GM23338 (cell line): ENCODE results near the gene C8A. TPM values are rescaled to one million over a fixed set of nuclear protein-coding genes. Genes with fewer than 3 reads are reported as not detected.

Experiments used
- ATAC-seq: fragments of 200-7000 bp; cut with Tn5 transposase; 3 replicates; pipeline ENCODE4 v1.9.1; 2020
- DNase-seq: peaks from one replicate; pipeline ENCODE4 v3.0.0-alpha.2; 2015; ENCODE audit warnings: low spot score
- H2AFZ ChIP-seq: fragments of 200-600 bp; sonication (generic); 2 replicates; pipeline ENCODE4 v1.8.0; 2016; ENCODE audit warnings: antibody characterized with exemption, mild to moderate bottlenecking, moderate library complexity
- H3F3A ChIP-seq: fragments of 200-600 bp; sonication (generic); replicated peaks from 2 replicates; pipeline ENCODE4 v1.8.0; 2017; ENCODE audit warnings: antibody characterized with exemption, mixed run types, low read depth
- H3K27ac ChIP-seq: fragments of 200-600 bp; sonication (generic); 2 replicates; pipeline ENCODE4 v1.6.1; 2016; ENCODE audit warnings: low read depth
- H3K27me3 ChIP-seq: fragments of 200-600 bp; sonication (generic); 2 replicates; pipeline ENCODE4 v1.8.0; 2016; ENCODE audit warnings: mild to moderate bottlenecking, mixed run types, moderate library complexity; ENCODE audit not compliant: insufficient read depth
- H3K36me3 ChIP-seq: fragments of 200-600 bp; sonication (generic); 2 replicates; pipeline ENCODE4 v1.8.0; 2016; ENCODE audit warnings: mild to moderate bottlenecking; ENCODE audit not compliant: insufficient read depth
- H3K4me1 ChIP-seq: fragments of 200-600 bp; sonication (generic); 2 replicates; pipeline ENCODE4 v1.8.0; 2016; ENCODE audit warnings: mild to moderate bottlenecking, moderate library complexity; ENCODE audit not compliant: insufficient read depth
- H3K4me2 ChIP-seq: fragments of 200-600 bp; sonication (generic); 2 replicates; pipeline ENCODE4 v1.7.1; 2017; ENCODE audit warnings: mixed run types
- H3K4me3 ChIP-seq: fragments of 200-600 bp; sonication (generic); 2 replicates; pipeline ENCODE4 v1.6.1; 2016; ENCODE audit warnings: mixed run types
- H3K79me2 ChIP-seq: fragments of 200-600 bp; sonication (generic); replicated peaks from 2 replicates; pipeline ENCODE4 v1.8.0; 2017; ENCODE audit warnings: mild to moderate bottlenecking; ENCODE audit not compliant: insufficient read depth
- H3K9me2 ChIP-seq: fragments of 200-600 bp; sonication (generic); 2 replicates; pipeline ENCODE4 v1.8.0; 2017; ENCODE audit not compliant: insufficient read depth
- H4K20me1 ChIP-seq: fragments of 200-600 bp; sonication (generic); replicated peaks from 2 replicates; pipeline ENCODE4 v1.8.0; 2017; ENCODE audit warnings: mild to moderate bottlenecking; ENCODE audit not compliant: insufficient read depth
- H3K27ac Mint-ChIP-seq: 2 replicates; pipeline ENCODE4 v1.8.0; 2020; ENCODE audit warnings: inconsistent platforms, mild to moderate bottlenecking, moderate library complexity, mixed read lengths
- H3K27me3 Mint-ChIP-seq: 3 replicates; pipeline ENCODE4 v1.8.0; 2022; ENCODE audit warnings: low read depth, mild to moderate bottlenecking, moderate library complexity, mixed read lengths, inconsistent platforms; ENCODE audit not compliant: insufficient read depth, poor library complexity
- H3K36me3 Mint-ChIP-seq: 3 replicates; pipeline ENCODE4 v1.8.0; 2021; ENCODE audit warnings: low read depth, mild to moderate bottlenecking, inconsistent platforms, moderate library complexity, mixed read lengths
- H3K4me1 Mint-ChIP-seq: 3 replicates; pipeline ENCODE4 v1.8.0; 2020; ENCODE audit warnings: mild to moderate bottlenecking, inconsistent platforms, mixed read lengths
- H3K4me3 Mint-ChIP-seq: 3 replicates; pipeline ENCODE4 v1.8.0; 2021; ENCODE audit warnings: moderate library complexity, mild to moderate bottlenecking, inconsistent platforms, mixed read lengths
- H3K9me3 Mint-ChIP-seq: 3 replicates; pipeline ENCODE4 v1.8.0; 2020; ENCODE audit warnings: moderate library complexity, mild to moderate bottlenecking, inconsistent platforms, mixed read lengths
- CREB1 ChIP-seq: fragments of 250-450 bp; sonication (Bioruptor Pico); IDR thresholded peaks from 2 replicates; pipeline ENCODE4 v1.5.0; 2020; ENCODE audit warnings: low read depth, mild to moderate bottlenecking, moderate library complexity
- EZH2 ChIP-seq: fragments of 200-600 bp; sonication (generic); IDR thresholded peaks from one replicate; pipeline ENCODE4 v1.8.0; 2017; ENCODE audit warnings: antibody characterized with exemption, mild to moderate bottlenecking, low read depth; ENCODE audit not compliant: unreplicated experiment
- REST ChIP-seq: IDR thresholded peaks from one replicate; pipeline ENCODE4 v1.6.1; 2018; ENCODE audit warnings: antibody characterized with exemption; ENCODE audit not compliant: unreplicated experiment
- ZNF462 ChIP-seq: fragments of 250-450 bp; sonication (Bioruptor Pico); IDR thresholded peaks from 2 replicates; pipeline ENCODE4 v1.5.0; 2020; ENCODE audit warnings: mild to moderate bottlenecking, moderate library complexity
- polyA plus RNA-seq: library from polyadenylated mRNA; unstranded; fragments of >200 nt; fragmentation: Nextera tagmentation; extraction: Ambion mirVana; gene quantifications from 2 replicates; pipeline ENCODE4 v1.2.1, GENCODE V29; 2016
- total RNA-seq: library from RNA; depleted of rRNA; stranded (reverse); fragments of >200 nt; shearing (Covaris generic); gene quantifications from 2 replicates; pipeline ENCODE4 v1.2.3, GENCODE V29; 2014

Gene C8A
- total and polyA plus RNA-seq, 2 experiments from 2014 or later = not detected

GRCh38 chr1:56963667-56964066 is 109.1 kb downstream of the C8A start:
- H3K27ac ChIP-seq = no peak overlapping the region
- no peak overlapping the region for H3K4me3 ChIP-seq
- no peak overlapping the region for H3K4me2 ChIP-seq
- H3K4me1 Mint-ChIP-seq = peaks cover 12% of the 10 kb centered on the region; the same call in 2 of the 3 replicates
- H3K9me2 ChIP-seq = no peaks in the 10 kb centered on the region; the same call in 1 of the 2 replicates
- DNase-seq = no peak
- no peak for ATAC-seq
- H3K79me2 ChIP-seq = no peaks in the 10 kb centered on the region
- H3K9me3 Mint-ChIP-seq = no peaks in the 10 kb centered on the region
- no peaks in the 10 kb centered on the region for H4K20me1 ChIP-seq
- no peaks in the 10 kb centered on the region for H3K4me1 ChIP-seq
- H3K36me3 ChIP-seq = no peaks in the 10 kb centered on the region
- H3K36me3 Mint-ChIP-seq = no peaks in the 10 kb centered on the region
- H3K4me3 Mint-ChIP-seq = no peak overlapping the region
- no peak for TF ChIP-seq REST
- TF ChIP-seq EZH2 = no peak
- TF ChIP-seq ZNF462 (CRISPR knock-in tag) = no peak
- no peak for TF ChIP-seq CREB1
- H3K27me3 Mint-ChIP-seq = peaks cover 2% of the 10 kb centered on the region
- H2AFZ ChIP-seq = peak overlapping the region; percentile 87; the same call in 1 of the 2 replicates
- no peak overlapping the region; the same call in 1 of the 2 replicates for H3K27ac Mint-ChIP-seq
- no peaks in the 10 kb centered on the region for H3K27me3 ChIP-seq
- H3F3A ChIP-seq = no peaks in the 10 kb centered on the region
